ENCODE measurements around the gene ATXN1. TPM values are rescaled to one million over a fixed set of nuclear protein-coding genes. Genes with fewer than 3 reads are reported as not detected.

The ATXN1 gene
- total and polyA plus RNA-seq, 2 of the 8 experiments (the other 6 are each of a cell fraction or from before 2014, with no cell fraction given), result 1.6 to 4.0 TPM

DNA sequence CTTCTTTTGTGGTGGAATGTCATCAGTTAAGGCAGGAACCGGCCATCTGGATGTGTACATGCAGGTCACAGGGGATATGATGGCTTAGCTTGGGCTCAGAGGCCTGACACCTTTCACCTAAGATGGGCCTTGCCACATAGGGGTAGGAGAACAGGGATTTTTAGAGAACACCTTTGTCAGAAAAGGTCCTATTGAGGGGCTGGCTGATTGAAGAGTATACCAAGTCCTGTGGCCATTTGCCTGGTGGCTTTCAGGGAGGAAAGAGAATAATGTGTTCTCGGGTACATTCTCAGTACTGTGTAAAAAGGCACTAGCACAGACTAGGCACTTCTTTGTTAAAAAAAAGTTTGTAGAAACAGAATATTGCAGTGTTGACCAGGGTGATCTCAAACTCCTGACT is 496.5 kb downstream of the ATXN1 start:
- DNase-seq (ENCODE audit: low read depth in 1 of 2, low spot score in 2 of 2) (no peak), FAIRE-seq (no peak)
- Histone ChIP-seq H3K27ac (ENCODE audit: low read depth, low read length) (no peak overlapping the region), H3K23me2 (ENCODE audit: low read depth, low read length) (no peaks in the 10 kb centered on the region), H3K79me2 (ENCODE audit: control insufficient read depth in 1 of 2, insufficient read depth in 2 of 2, low read length in 2 of 2) (no peaks in the 10 kb centered on the region), H2AFZ (ENCODE audit: low read length) (no peak overlapping the region), H3K23ac (ENCODE audit: insufficient read length) (no peak overlapping the region), H3K79me1 (ENCODE audit: low read depth, low read length) (no peaks in the 10 kb centered on the region), H4K5ac (ENCODE audit: insufficient read length, low read depth, low read length) (no peak overlapping the region), H2BK120ac (replicated peaks; ENCODE audit: low read depth, low read length) (no peak overlapping the region), H2AK5ac (ENCODE audit: low read depth, low read length) (no peak overlapping the region), H3K4me2 (ENCODE audit: insufficient read depth in 1 of 2, low read depth in 2 of 2, low read length in 2 of 2) (no peak overlapping the region), H3K36me3 (ENCODE audit: control insufficient read depth in 2 of 4, insufficient read depth in 4 of 4, low read length in 3 of 4) (no peaks in the 10 kb centered on the region), H3K14ac (ENCODE audit: insufficient read length) (no peak overlapping the region), H3K4me3 (ENCODE audit: extremely low read depth in 1 of 4, insufficient read depth in 2 of 4, low read depth in 3 of 4, low read length in 4 of 4) (no peak overlapping the region), H2BK15ac (ENCODE audit: low read length) (no peak overlapping the region), H4K91ac (replicated peaks; ENCODE audit: insufficient read length, low read length) (no peak overlapping the region), H3K4me1 (replicated peaks in 1 of 4; ENCODE audit: control insufficient read depth in 3 of 4, insufficient read depth in 4 of 4, low read length in 3 of 4) (no peaks in the 10 kb centered on the region), H3K27me3 (replicated peaks in 1 of 4; ENCODE audit: control insufficient read depth in 3 of 4, extremely low read depth in 1 of 4, insufficient read depth in 3 of 4, low read length in 3 of 4) (no peaks in the 10 kb centered on the region), H2BK5ac (ENCODE audit: low read depth, low read length) (peak overlapping the region; percentile 52; the same call in 1 of the 2 replicates), H3K56ac (replicated peaks; ENCODE audit: insufficient read length, low read depth, low read length) (no peak overlapping the region), H3K9ac (replicated peaks in 1 of 4; ENCODE audit: extremely low read depth in 1 of 4, low read depth in 3 of 4, low read length in 3 of 4) (no peak overlapping the region), H3K18ac (ENCODE audit: extremely low read depth, low read length) (peak overlapping the region; percentile 87; the same call in 1 of the 2 replicates), H4K20me1 (replicated peaks in 1 of 2; ENCODE audit: control insufficient read depth in 1 of 2, insufficient read depth in 2 of 2, low read length in 2 of 2) (no peaks in the 10 kb centered on the region), H2BK12ac (ENCODE audit: low read depth, low read length) (no peak overlapping the region), H2BK20ac (ENCODE audit: low read length) (no peak overlapping the region), H4K8ac (ENCODE audit: extremely low read depth, insufficient read depth, low read length) (no peak overlapping the region), H3K9me3 (ENCODE audit: insufficient read depth in 2 of 2, low read depth in 1 of 2, low read length in 1 of 2) (no peaks in the 10 kb centered on the region), H3K4ac (replicated peaks; ENCODE audit: insufficient read length, low read depth, low read length) (no peak overlapping the region)
- WGBS, 2 experiments (ENCODE audit: extremely low coverage in 1 of 2, insufficient coverage in 1 of 2, insufficient read length in 1 of 2, insufficient replicate concordance in 2 of 2, low coverage in 1 of 2, low lambda C conversion rate in 2 of 2, missing lambda C conversion rate in 1 of 2), result 79% methylated on average over 1 of the region's 2 CpGs; no CpG with 5 or more reads in 1 of the 2 experiments
- ChIA-PET POLR2A (ENCODE audit: partially characterized antibody) (no interaction called here), CTCF (ENCODE audit: partially characterized antibody) (interaction anchor here (0.7 to 2.9 kb wide), 5 partner anchors 11 to 82 kb away, joined by 3 to 18 read pairs (median 3); no protein-coding TSS in a partner anchor)
- TF ChIP-seq EP300 (IDR thresholded peaks at IDR 0.05; ENCODE audit: borderline replicate concordance in 1 of 2, low read depth in 2 of 2, low read length in 2 of 2), result no peak
